Measurements from ENCODE around the gene RITA1.
A peak's percentile ranks its signal among the peaks of the same experiment; 100 is the strongest.
"Not testable (repeated sequence)": the region's sequence is repeated elsewhere in the genome, so short reads cannot be mapped to it uniquely, and the experiment has no call there.

Gene RITA1, protein sequence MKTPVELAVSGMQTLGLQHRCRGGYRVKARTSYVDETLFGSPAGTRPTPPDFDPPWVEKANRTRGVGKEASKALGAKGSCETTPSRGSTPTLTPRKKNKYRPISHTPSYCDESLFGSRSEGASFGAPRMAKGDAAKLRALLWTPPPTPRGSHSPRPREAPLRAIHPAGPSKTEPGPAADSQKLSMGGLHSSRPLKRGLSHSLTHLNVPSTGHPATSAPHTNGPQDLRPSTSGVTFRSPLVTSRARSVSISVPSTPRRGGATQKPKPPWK

DNA sequence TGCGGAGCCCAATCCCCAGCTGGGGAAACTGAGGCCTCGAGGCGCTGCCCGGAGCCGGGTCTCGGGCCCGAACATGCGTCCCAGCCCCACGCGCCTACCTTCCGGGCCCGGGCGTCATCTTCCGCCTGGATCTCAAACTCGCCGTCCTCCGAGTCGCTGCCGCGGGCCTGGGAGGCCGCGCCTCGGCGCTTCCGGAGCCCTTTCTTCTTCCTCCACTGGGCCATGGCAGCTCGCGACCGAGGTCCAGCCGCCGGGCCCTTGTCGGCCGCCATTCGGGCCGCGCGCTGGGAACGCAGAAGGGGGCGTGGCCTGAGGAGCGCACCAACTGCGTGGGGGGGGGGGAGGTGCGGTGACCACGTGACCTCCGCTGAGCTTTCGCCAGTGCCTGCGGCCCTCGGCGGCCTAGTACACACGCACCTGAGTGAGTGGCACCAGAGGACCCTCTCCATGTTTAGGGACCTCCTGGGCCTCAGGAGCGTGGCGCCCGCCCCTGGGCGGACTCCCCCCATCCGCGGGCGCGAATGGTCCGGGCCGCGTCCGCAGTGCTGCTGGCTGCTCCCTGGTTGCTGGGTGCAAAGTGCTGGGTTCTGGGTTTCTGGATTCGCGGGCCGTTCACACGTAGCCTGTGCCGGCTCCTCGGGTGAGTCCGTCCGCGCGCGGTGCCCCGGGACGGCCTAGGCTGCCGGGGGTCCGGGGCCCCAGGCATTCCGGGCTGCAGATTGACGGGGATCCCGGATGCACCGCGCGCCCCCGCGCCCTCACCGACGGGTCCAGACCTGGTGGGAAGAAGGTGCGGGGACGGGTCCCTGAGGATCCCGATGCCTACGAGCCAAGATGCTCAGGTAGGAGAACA is at the start of gene RITA1, which contains the start of gene DDX54:
Gene RITA1 (plus strand): TSS at position 542 of the 853 bp plus-strand sequence. CDS start 1,026 bp downstream, outside the sequence.
Gene DDX54 (minus strand): TSS at position 299 of the 853 bp plus-strand sequence. CDS start 27 bp downstream, at position 272.
- Mint-ChIP-seq H3K4me1 (ENCODE audit: low read depth) (peaks cover 40% of the 10 kb centered on the region), H3K4me3 (peak within 1 kb of the TSS; percentile 94), H3K27ac (peak within 1 kb of the TSS; percentile 95), H3K27me3 (no peaks in the 10 kb centered on the region), H3K36me3 (ENCODE audit: low read depth) (peaks cover 33% of the 10 kb centered on the region), H3K9me3 (no peaks in the 10 kb centered on the region)

DNA sequence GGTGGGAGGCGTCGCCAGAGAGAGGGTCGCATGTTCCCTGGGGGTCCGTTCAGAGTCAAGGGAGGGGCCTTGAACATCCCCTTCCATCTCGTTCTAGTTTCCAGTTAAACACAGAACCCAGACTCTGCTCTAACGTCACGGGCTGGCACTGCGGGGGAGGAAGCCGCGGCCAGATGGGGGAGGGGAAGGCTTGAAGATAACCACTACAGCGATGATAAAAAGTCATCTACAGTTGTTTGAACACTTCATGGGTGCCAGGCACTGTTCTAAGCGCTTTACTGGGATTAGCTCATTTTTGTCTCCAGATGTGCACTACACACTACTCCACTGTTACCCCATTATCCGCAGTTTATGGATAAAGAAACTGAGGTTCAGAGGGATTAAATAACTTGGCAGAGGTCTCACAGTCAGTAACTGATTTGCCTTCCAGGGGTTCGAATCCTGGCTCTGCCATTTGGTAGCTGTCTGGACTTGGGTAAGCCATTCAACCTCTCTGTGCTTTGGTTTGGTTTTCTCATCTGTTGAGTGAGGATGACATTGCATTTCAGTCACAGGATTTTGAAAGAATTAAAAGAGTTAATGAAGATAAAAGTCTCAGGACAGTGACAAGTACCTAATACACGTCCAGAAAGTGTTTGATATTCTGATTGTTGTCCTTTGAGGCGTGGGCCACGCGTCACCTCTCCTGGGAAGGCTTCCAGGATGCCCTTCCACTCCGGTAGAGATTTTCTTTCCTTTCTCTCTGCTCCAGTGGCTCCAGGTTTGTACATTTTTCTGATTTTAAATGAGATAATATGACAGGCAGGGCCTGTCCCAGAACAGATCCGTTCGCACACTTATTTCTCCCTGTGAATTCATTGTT is 49.2 kb upstream of the RITA1 start:
- Mint-ChIP-seq H3K36me3 (ENCODE audit: low read depth) (no peaks in the 10 kb centered on the region), H3K27me3 (peaks cover 6% of the 10 kb centered on the region), H3K27ac (peak overlapping the region; percentile 90), H3K4me3 (peak overlapping the region; percentile 83), H3K4me1 (ENCODE audit: low read depth) (peaks cover 17% of the 10 kb centered on the region), H3K9me3 (no peaks in the 10 kb centered on the region)

DNA sequence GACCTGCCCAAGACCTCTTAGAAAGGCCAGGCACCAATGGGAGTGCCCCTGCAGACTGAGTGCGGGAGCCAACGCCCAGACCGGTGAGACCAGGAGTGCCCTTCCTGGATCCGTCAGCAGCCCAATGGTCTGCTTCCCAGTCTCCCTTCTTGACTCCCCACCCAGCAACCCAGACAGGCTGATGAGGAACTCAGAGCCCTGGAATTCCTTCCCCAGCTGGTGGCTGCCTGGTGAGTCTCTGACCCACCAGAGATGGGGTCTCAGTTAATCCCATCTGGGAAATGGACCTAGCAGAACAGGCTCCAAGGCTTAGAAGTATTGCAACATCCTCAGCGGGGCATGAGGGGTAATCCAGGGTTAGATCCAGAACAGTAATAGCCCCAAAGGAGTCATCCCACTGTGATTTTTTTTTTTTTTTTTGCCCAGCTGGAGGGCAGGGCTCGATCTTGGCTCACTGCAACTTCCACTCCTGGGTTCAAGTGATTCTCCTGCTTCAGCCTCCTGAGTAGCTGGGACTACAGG is 48.5 kb upstream of the RITA1 start:
- H3K4me3 Mint-ChIP-seq: no peak overlapping the region
- no peaks in the 10 kb centered on the region for H3K9me3 Mint-ChIP-seq
- H3K27me3 Mint-ChIP-seq: peaks cover 6% of the 10 kb centered on the region
- H3K4me1 Mint-ChIP-seq (ENCODE audit: low read depth): peaks cover 22% of the 10 kb centered on the region
- no peaks in the 10 kb centered on the region for H3K36me3 Mint-ChIP-seq (ENCODE audit: low read depth)
- peak overlapping the region; percentile 90 for H3K27ac Mint-ChIP-seq

DNA sequence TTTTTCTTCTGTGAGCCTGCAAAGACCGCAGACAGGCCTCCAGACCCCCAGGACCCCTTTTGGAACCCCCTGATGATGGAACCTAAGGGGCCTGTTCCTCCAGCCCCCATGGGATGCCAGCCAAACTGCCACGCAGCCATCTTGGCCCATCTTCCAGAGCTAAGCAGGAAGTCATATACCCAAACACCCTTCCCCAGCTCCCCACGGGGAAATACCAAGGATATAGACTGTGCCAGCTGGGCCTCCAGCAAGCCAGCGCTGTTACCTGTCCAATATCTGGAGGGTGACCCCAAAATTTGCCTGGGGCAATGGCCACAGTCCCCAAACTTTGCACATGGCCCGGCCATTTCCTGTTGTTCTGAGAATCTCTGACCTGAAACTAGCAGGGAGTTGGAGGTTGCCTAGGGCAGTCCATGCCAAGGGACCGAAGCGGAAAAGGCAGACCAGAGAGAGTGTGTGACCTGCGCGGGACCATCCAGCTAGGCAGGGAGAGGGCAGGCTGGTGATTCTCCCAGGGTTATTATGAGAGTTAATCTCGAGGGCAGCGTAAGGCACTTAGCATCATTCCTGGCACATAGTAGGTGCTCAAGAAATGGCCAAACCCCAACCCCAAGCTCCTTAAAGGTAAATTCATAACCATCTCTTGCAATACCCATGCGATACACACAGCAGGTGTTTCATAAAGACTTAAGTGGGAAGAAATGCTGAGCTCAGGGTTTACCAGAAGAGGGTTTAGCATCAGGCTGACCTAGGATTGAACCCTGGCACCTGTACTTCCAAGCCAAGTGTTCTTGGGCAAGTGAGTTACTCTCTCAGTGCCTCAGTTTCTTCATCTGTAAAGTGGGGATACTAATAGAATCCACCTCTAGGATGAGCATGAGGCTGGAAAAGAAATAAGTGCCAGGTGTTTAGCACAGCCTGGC is 47.4 kb upstream of the RITA1 start:
- H3K36me3 Mint-ChIP-seq (ENCODE audit: low read depth): no peaks in the 10 kb centered on the region
- H3K27me3 Mint-ChIP-seq: peaks cover 6% of the 10 kb centered on the region
- H3K4me1 Mint-ChIP-seq (ENCODE audit: low read depth): peaks cover 30% of the 10 kb centered on the region
- no peak overlapping the region for H3K27ac Mint-ChIP-seq
- no peak overlapping the region for H3K4me3 Mint-ChIP-seq
- H3K9me3 Mint-ChIP-seq: no peaks in the 10 kb centered on the region

GRCh38 chr12:113138826-113139225 is 46.7 kb upstream of the RITA1 start:
- peaks cover 6% of the 10 kb centered on the region for H3K27me3 Mint-ChIP-seq
- no peak overlapping the region for H3K27ac Mint-ChIP-seq
- H3K4me1 Mint-ChIP-seq (ENCODE audit: low read depth): peaks cover 32% of the 10 kb centered on the region
- no peak overlapping the region for H3K4me3 Mint-ChIP-seq
- H3K36me3 Mint-ChIP-seq (ENCODE audit: low read depth): no peaks in the 10 kb centered on the region
- no peaks in the 10 kb centered on the region for H3K9me3 Mint-ChIP-seq

DNA sequence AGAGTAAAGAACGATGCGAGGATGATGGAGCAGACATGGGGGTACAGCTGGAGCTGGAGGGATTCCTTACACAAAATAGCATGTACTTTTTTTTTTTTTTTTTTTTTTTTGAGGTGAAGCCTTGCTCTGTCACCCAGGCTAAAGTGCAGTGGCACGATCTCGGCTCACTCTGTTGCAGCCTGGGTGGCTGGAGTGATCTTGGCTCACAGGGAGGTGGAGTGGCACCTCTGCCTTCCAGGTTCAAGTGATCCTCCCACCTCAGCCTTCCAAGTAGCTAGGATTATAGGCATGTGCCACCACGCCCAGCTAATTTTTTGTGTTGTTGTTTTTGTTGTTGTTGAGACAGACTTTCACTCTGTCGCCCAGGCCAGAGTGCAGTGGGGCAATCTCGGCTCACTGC is 44.8 kb upstream of the RITA1 start:
- Mint-ChIP-seq H3K36me3 (ENCODE audit: low read depth) (no peaks in the 10 kb centered on the region), H3K9me3 (no peaks in the 10 kb centered on the region), H3K4me3 (no peak overlapping the region), H3K27me3 (peaks cover 6% of the 10 kb centered on the region), H3K4me1 (ENCODE audit: low read depth) (peaks cover 27% of the 10 kb centered on the region), H3K27ac (no peak overlapping the region)

DNA sequence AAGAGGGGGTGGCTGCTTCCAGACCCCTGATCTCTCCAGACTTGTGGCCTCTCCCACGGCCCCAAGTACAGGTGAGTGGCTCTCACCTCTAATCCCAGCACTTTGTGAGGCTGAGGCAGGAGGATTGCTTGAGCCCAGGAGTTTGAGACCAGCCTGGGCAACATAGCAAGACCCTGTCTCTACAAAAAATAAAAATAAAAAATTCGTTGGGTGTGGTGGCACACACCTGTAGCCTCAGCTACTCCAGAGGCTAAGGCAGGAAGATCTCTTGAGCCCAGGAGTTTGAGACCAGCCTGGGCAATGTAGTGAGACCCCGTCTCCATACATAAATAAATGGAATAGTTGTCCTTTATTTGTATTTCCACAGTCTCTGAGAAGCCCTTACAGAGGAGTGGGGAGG is 43.8 kb upstream of the RITA1 start:
- not testable (repeated sequence) for H3K27me3 Mint-ChIP-seq; H3K4me3 Mint-ChIP-seq; H3K36me3 Mint-ChIP-seq (ENCODE audit: low read depth); H3K9me3 Mint-ChIP-seq
- peak overlapping the region; percentile 79 for H3K27ac Mint-ChIP-seq
- peaks cover 17% of the 10 kb centered on the region for H3K4me1 Mint-ChIP-seq (ENCODE audit: low read depth)

DNA sequence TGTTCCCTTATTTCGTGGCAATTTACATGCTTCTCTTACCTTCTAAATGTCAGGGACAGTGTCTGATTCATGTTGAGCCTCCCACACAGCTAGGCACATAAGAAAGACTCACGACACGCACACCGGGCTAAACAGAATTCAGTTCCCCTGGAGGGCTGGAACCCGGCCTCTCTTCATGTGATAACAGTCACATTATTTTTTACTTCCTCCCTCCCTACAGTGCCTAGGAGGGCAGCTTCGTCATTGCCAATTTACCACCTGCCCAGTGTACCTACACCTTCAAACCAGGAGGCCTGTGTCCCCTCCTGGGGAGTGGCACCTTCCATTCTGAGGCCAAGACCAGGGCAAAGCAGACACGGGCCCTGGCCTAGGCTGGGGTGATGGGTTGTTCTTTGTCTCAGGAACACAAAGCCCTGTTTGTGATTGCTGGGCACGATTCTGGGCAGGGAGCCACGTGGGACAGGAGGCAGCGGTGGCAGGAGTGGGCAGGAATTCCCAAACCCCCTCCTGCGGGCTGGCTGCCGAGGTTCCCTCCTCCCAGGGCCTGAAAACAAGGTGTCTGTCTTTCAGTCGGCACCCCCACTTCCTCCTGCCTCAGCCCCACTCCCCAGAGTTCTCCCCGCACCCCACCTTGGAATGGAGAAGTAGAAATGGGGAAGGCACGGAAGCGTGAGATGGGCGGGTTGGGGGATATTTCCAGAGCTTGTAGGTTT is 43.2 kb upstream of the RITA1 start:
- Mint-ChIP-seq H3K4me1 (ENCODE audit: low read depth) (peaks cover 14% of the 10 kb centered on the region), H3K4me3 (no peak overlapping the region), H3K36me3 (ENCODE audit: low read depth) (no peaks in the 10 kb centered on the region), H3K27me3 (peaks cover 1% of the 10 kb centered on the region), H3K27ac (peak overlapping the region; percentile 79), H3K9me3 (no peaks in the 10 kb centered on the region)

GRCh38 chr12:113142886-113143332 is 42.6 kb upstream of the RITA1 start:
- Mint-ChIP-seq H3K27ac (peak overlapping the region; percentile 79), H3K4me1 (ENCODE audit: low read depth) (peaks cover 14% of the 10 kb centered on the region), H3K27me3 (peaks cover 3% of the 10 kb centered on the region), H3K4me3 (no peak overlapping the region), H3K36me3 (ENCODE audit: low read depth) (no peaks in the 10 kb centered on the region), H3K9me3 (no peaks in the 10 kb centered on the region)

GRCh38 chr12:113143959-113144358 is 41.6 kb upstream of the RITA1 start:
- H3K27ac Mint-ChIP-seq: no peak overlapping the region
- H3K36me3 Mint-ChIP-seq (ENCODE audit: low read depth): no peaks in the 10 kb centered on the region
- no peak overlapping the region for H3K4me3 Mint-ChIP-seq
- peaks cover 14% of the 10 kb centered on the region for H3K4me1 Mint-ChIP-seq (ENCODE audit: low read depth)
- H3K9me3 Mint-ChIP-seq: no peaks in the 10 kb centered on the region
- H3K27me3 Mint-ChIP-seq: peaks cover 3% of the 10 kb centered on the region

DNA sequence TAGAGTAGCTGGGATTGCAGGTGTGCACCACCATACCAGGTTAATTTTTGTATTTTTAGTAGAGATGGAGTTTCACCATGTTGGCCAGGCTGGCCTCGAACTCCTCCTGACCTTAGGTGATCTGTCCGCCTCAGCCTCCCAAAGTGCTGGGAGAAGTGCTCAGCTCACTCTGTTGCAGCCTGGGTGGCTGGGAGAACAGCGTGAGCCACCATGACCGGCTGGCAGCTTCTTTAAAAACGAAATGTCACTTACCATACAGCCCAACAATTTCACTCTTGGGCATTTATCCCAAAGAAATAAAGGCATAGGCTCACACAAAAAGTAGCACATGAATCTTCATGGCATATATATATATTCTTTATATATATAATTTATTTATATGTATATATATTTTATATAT is 40.7 kb upstream of the RITA1 start:
- Mint-ChIP-seq H3K27ac (no peak overlapping the region), H3K36me3 (ENCODE audit: low read depth) (no peaks in the 10 kb centered on the region), H3K4me3 (no peak overlapping the region), H3K9me3 (no peaks in the 10 kb centered on the region), H3K27me3 (peaks cover 3% of the 10 kb centered on the region), H3K4me1 (ENCODE audit: low read depth) (peaks cover 14% of the 10 kb centered on the region)

DNA sequence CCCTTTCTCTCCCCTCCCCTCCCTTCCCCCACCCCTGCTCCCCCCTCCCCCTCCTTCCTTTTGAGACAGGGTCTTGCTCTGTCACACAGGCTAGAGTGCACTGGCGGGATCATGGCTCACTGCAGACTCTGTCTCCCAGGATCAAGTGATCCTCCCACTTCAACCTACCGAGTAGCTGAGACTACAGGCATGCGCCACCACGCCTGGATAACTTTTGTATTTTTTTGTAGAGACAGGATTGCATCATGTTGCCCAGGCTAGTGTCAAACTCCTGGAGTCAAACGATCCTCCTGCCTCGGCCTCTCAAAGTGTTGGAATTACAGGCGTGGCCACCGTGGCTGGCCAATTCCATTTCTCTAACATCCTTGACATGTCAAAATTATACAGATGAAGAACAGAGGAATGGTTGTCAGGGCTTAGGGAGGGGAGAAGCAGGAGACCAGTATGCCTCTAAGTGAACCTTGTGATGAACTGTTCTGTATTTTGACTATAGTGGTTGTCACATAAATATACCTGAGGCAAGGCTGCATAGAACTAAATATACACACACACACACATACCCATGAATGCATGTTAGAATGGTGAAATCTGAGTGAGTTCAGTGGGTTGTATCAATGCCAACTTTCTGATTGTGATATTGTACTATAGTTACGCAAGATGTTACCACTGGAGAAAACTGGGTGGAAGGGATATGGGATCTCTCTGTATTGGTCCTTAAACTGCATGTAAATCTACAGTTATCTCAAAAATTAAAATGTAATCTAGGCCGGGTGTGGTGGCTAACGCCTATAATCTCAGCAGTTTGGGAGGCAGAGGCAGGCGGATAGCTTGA is 39.6 kb upstream of the RITA1 start:
- Mint-ChIP-seq H3K4me3 (no peak overlapping the region), H3K27ac (no peak overlapping the region), H3K9me3 (no peaks in the 10 kb centered on the region), H3K4me1 (ENCODE audit: low read depth) (peaks cover 14% of the 10 kb centered on the region), H3K36me3 (ENCODE audit: low read depth) (no peaks in the 10 kb centered on the region), H3K27me3 (peaks cover 3% of the 10 kb centered on the region)
